Astrocyte of the hippocampus (primary cell): ENCODE results near the gene TMEM244.
"Not testable (repeated sequence)": the region's sequence is repeated elsewhere in the genome, so short reads cannot be mapped to it uniquely, and the experiment has no call there.

Experiments
- DNase-seq: peaks from one replicate; pipeline ENCODE4 v3.0.0; 2011; ENCODE audit warnings: low read depth, low spot score

Gene TMEM244

DNA sequence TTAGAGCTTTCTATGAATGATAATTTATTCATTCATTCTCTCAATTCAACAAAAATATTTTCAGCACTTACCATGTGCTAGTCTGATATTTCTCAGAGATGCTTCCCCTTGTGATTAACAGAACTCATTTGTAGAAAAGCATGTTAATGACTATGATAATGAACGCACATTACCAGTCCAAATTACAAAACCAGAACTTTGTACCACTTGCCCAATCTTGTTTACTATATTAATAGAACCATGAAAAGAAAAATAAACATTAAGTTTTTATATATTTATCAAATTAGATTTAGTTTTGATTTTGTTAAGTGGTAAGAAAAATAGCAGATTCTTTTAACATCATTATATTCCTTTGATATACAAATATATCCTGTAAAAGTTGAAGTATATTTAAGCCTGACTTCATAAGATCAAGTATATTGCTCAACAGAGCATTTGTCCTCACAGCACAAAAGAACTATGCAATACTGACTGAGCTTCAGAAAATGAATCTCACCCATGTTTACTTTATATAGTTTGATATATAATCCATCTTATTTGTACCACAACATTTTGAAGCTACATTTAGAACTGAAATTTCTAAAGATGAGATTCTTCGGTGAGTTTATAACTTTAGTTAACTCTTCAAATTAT lies 48.9 kb downstream of the TMEM244 start:
- no peak for DNase-seq

DNA sequence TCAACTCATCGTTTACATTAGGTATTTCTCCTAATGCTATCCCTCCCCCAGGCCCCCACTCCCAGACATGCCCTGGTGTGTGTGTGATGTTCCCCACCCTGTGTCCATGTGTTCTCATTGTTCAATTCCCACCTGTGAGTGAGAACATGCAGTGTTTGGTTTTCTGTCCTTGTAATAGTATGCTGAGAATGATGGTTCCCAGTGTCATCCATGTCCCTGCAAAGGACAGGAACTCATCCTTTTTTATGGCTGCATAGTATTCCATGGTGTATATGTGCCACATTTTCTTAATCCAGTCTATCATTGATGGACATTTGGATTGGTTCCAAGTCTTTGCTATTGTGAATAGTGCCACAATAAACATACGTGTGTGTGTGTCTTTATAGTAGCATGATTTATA lies 54.0 kb downstream of the TMEM244 start:
- DNase-seq = not testable (repeated sequence)

DNA sequence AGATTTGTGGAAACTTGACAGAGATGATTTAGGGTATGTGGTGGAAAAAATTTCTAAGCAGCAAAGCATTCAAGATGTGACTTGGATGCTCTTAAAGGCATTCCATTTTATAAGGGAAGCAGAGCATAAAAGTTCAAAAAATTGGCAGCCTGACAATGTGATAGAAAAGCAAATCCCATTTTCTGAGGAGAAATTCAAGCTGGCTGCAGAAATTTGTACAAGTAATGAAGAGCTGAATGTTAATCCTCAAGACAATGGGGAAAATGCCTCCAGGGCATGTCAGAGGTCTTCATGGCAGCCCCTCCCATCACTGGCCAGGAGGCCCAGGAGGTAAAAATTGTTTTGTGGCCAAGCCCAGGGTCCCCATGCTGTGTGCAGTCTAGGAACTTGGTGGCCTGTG lies 58.2 kb downstream of the TMEM244 start:
- peak; percentile 2 for DNase-seq

DNA sequence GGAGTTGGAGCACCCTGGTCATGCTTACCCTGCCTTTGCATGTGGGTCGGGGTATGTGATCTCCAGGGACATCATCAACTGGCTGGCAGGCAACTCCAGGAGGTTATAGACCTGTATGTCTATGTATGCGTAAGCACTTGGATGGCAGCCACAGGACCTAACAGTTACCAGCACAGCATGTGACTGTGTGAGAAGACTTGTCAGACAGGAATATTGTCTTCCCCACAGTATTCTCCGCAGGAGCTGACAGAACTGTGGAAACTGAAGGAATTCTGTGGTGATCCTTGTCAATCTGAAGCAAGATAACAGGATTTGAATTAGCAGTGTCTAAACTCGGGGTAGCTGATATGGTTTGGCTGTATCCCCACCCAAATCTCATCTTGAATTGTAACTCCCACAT lies 59.2 kb downstream of the TMEM244 start:
- DNase-seq = no peak

DNA sequence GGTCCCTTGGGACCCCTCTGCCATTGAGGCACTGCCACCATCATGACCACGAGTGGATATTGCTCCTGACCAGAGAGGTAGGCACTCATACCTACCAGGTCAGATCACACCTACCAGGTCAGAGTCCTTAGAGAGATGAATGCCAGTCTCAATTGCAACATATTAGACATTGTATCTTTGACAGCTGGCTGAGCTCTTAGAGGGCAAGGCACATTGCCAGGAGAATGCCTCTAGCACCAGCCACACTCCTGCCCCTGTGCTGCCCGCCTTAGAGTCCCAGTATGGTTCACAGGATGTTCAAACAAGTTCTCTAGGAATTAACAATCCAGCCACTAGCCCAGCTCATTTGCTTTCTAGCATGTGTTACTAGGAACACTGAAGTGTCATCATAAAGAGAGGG lies 65.9 kb downstream of the TMEM244 start:
- DNase-seq = no peak

DNA sequence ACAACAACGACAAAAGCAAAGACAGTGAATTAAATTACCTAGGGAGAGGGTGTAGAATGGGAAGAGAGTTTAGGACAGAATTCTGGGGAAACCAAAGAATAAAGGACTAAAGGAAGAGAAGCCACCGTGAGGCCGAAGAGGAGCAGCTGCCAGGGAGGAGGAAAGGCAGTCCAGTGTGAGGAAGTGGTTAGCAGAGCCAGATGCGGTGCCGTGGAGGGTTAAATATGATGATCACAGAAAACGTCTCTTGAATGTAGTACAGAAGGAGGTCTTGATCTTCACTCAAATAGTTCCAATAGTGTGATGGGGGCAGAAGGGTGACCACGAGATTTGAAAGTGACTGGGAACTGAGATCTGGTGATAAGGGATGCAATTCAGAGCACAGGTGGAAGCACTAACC lies 67.7 kb downstream of the TMEM244 start:
- DNase-seq = no peak

DNA sequence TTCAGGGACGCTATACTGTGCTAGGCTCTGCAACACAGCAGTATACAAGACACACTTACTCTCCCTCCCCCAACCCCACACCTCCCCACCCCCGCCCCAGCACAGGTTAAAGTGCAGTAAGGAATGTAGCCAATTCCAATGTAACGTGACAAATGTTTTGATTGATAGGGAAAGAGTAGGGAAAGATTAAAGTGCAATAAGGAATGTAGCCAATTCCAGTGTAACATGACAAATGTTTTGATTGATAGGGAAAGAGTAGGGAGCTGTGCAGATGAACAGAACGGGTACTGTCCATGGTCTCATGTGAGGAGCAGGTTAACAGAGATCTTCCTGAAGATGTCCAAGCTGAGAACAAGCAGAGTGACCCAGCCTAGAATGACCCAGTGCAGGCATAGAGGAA lies 69.1 kb downstream of the TMEM244 start:
- no peak for DNase-seq

DNA sequence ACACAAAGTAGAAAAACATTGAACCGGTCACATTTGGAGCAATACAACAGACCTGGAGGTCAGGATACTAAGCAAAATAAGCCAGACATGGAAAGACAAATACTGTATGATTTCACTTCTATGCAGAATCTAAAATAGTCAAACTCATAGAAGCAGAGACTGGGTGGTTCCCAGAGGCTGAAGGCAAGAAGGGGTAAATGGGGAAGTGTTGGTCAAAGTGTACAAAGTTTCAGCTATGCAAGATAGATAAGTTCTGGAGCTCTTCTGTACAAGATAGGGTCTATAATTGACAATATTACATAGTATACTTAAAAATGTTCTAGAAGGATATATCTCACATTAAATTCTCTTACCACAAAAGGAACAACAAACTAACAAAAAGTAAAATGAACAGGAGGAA lies 70.3 kb downstream of the TMEM244 start:
- DNase-seq = no peak

DNA sequence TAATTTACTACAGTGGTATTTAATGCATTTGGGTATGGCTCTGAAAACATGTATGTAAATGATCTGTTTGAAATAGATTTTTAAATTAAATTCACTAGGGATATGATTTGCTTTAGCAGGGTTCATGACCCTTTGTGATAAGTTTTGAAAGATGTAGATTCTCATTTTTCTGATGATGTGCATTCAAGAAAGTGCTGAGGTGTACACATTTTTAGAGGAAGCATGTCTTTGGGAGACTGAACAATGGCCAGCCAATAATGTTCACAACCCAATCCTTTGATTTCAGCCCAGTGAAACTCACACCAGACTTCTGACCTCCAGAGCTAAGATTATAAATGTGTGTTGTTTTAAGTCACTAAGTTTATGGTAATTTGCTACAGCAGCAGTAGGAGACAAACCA lies 71.1 kb downstream of the TMEM244 start:
- DNase-seq = no peak

DNA sequence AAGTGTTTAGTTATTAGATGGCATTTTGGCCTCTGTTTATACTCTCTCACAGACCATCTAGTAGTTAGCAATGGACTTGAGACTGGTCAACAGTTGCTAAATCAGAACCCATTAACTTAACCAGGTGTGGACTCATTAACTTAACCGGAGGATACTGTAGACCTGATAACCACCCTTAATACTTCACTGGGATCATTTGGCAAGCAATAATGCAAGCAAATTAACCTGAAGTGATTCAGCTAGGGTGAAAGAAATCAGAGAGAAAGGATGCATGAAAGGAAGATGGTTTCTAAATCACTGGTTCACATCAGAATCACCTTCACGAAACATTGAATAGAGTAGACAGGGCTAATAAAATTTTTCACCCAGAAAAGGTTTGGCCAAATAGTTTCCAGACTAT lies 73.3 kb downstream of the TMEM244 start:
- no peak for DNase-seq

DNA sequence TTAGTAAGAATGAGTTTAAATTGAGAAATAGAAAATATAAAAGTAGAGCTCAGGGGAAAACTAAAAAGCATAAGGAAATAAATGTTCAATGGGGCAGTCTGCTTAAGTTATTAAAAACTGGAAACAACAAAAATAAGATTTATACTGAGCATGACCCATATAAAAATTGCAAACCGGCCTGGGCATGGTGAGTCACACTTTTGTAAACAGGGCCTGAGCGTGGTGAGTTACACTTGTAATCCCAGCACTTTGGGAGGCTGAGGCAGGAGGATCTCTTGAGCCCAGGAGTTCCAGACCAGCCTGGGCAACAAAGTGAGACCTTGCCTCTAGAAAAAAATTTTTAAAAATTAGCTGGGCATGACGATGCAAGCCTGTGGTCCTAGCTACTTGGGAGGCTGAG lies 74.6 kb downstream of the TMEM244 start:
- DNase-seq = peak; percentile 2

DNA sequence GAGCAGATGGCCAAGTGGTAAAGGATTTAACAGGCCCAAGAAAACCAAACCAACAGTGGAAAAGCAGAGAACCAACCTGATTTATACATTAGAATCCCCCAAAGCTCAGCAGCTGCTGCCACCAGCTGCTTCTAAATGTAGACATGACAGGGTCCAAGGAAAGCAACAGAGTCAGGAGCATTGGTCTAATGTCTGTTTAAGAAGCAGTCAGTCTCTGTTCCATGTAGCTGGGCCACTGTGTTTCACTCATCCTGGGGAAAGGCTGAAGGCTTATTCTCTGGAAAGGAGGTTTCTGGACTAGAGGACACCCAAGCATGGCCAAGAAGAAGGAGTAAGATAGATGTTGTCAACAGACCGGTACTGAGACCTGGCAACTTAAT lies 75.4 kb downstream of the TMEM244 start:
- peak; percentile 2 for DNase-seq

DNA sequence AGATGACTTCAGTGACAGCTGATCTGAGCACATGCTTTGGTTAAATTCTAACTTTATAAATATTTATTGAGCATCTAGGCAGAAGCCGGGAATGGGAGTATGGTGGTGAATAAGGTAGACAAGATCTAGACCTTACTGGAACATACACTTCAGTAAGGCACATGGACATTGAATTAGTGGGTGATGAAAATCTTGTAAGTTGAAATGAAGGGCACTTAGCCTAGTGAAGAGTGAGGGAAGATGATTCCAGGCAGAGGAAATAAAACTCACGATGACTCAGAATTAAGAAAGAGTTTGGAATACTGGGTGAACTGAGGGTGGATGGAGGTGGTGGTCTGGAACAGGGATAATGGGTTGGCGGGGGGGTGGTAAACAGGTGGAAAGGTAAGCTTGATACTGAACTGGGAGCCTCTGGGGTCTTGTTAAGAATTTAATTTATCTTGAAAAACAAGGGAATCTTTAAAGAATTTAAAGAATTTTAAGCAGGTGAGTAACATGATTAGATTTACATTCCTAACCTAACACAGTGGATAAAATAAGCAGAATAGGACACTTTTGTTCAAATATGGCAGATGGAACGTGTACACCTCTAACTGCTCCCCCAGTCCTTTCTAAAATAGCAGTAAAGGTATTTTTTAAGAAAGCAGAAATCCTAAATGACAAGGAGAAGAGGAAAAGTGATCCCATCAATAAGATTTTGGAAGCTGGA lies 75.9 kb downstream of the TMEM244 start:
- DNase-seq = peak; percentile 5
